Measurements from ENCODE around the gene ARID2. TPM values are rescaled to one million over a fixed set of nuclear protein-coding genes. Genes with fewer than 3 reads are reported as not detected.
A peak's percentile ranks its signal among the peaks of the same experiment; 100 is the strongest.

The ARID2 gene
- total RNA-seq, 2 experiments from 2014 or later: 27.7 to 28.3 TPM

DNA sequence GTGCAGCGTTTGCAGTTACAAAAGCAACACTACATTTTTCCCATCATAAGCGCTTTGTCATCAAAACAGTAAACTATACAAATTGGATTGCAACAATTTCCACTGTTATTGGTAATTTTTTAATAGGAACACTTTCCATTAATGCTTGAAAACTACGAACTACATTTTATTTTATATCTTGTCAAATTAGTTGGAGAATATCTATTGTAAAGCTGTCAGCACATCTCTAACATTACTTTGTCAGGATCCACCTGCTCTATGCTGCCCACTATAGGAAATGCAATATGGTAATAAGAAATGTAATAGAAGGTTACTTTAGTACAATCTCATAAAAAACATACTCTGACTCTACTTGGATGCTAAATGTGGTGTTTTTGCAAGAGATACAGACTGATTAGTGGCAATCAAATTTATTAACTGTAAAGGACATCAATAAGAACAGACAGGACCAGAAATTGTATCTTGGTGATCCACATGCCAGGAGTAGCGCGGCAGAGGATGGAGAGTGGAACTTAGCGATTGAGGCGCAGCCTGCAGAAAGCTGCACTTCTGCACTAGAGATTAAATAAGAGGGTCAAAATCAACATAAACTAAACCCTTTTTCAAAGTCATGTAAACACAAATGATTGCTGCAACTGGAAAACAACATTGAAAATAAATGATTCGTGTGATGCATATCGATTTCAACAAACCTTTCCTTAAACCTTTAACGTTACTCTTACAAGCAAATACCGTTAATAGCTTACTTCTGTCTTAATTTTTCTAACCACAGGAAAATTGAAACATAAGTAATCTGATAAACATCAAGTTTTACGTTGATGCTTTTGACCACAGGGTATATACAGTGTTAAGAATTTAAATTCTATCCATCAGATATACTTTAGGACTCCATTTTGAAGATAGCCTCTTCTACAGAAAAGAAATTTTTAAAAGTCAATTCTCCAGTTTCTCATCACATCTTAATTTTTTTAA lies 3.6 kb upstream of the ARID2 start:
- DNase-seq: peak; percentile 50
- peak overlapping the region; percentile 99 for H3K27ac Mint-ChIP-seq
- peaks cover 8% of the 10 kb centered on the region for H3K36me3 Mint-ChIP-seq (ENCODE audit: low read depth)
- CTCF ChIA-PET: interaction anchor here (0.6 to 8.9 kb wide), 20 partner anchors 9 to 1450 kb away, joined by 3 to 62 read pairs (median 4); partner anchors contain the start of gene SCAF11
- peak overlapping the region; percentile 95 for H3K4me3 Mint-ChIP-seq
- peaks cover 28% of the 10 kb centered on the region for H3K4me1 Mint-ChIP-seq (ENCODE audit: low read depth)
- intact Hi-C loops (cut with micrococcal nuclease): loop anchor here (1.0 to 10.0 kb wide), 12 partner anchors 71 to 1919 kb away; partner anchors contain the start of genes NELL2 and TWF1
- H3K9me3 Mint-ChIP-seq: no peaks in the 10 kb centered on the region
- no peaks in the 10 kb centered on the region for H3K27me3 Mint-ChIP-seq (ENCODE audit: low read depth)

GRCh38 chr12:45726603-45727300 lies 2.8 kb upstream of the ARID2 start:
- peaks cover 20% of the 10 kb centered on the region for H3K4me1 Mint-ChIP-seq (ENCODE audit: low read depth)
- H3K4me3 Mint-ChIP-seq: peak overlapping the region; percentile 95
- CTCF ChIA-PET: interaction anchor here (0.6 to 8.9 kb wide), 14 partner anchors 15 to 1449 kb away, joined by 3 to 62 read pairs (median 4); partner anchors contain the start of gene SCAF11

GRCh38 chr12:45727301-45727979 lies 2.1 kb upstream of the ARID2 start:
- Mint-ChIP-seq H3K27me3 (ENCODE audit: low read depth) (no peaks in the 10 kb centered on the region), H3K27ac (peak overlapping the region; percentile 99), H3K9me3 (no peaks in the 10 kb centered on the region), H3K4me3 (peak overlapping the region; percentile 95), H3K4me1 (ENCODE audit: low read depth) (peaks cover 18% of the 10 kb centered on the region), H3K36me3 (ENCODE audit: low read depth) (peaks cover 15% of the 10 kb centered on the region)
- CTCF ChIA-PET: interaction anchor here (0.8 to 8.9 kb wide), 8 partner anchors 8 to 263 kb away, joined by 3 to 62 read pairs (median 6); partner anchors contain the start of gene SCAF11
- DNase-seq: peak; percentile 93
- intact Hi-C loops (cut with micrococcal nuclease): loop anchor here (1.0 to 10.0 kb wide), 13 partner anchors 58 to 1920 kb away; partner anchors contain the start of genes NELL2, SLC38A1 and TWF1

More at GRCh38 chr12:45726603-45727300, 2.8 kb upstream of the ARID2 start:
- Mint-ChIP-seq H3K9me3 (no peaks in the 10 kb centered on the region), H3K27me3 (ENCODE audit: low read depth) (no peaks in the 10 kb centered on the region), H3K36me3 (ENCODE audit: low read depth) (peaks cover 10% of the 10 kb centered on the region), H3K27ac (peak overlapping the region; percentile 99)
- intact Hi-C loops (cut with micrococcal nuclease): loop anchor here (1.0 to 10.0 kb wide), 13 partner anchors 57 to 1919 kb away; partner anchors contain the start of genes NELL2, SLC38A1 and TWF1
- DNase-seq: peak; percentile 43

- Mint-ChIP-seq H3K27me3 (ENCODE audit: low read depth) (no peaks in the 10 kb centered on the region), H3K27ac (peak overlapping the region; percentile 99), H3K4me1 (ENCODE audit: low read depth) (peaks cover 15% of the 10 kb centered on the region), H3K9me3 (no peaks in the 10 kb centered on the region), H3K36me3 (ENCODE audit: low read depth) (peaks cover 17% of the 10 kb centered on the region), H3K4me3 (peak overlapping the region; percentile 95)
- DNase-seq: peak; percentile 44
- intact Hi-C loops (cut with micrococcal nuclease): loop anchor here (1.0 to 10.0 kb wide), 17 partner anchors 18 to 1921 kb away; partner anchors contain the start of genes NELL2, SCAF11, SLC38A1 and TWF1
- CTCF ChIA-PET: interaction anchor here (0.6 to 8.9 kb wide), 11 partner anchors 9 to 263 kb away, joined by 3 to 62 read pairs (median 4); partner anchors contain the start of gene SCAF11
These were observed 1.4 kb upstream of the ARID2 start for GRCh38 chr12:45727980-45728629.

GRCh38 chr12:45728630-45729232 lies 775 bp upstream of the ARID2 start:
- CTCF ChIA-PET: interaction anchor here (0.6 to 8.9 kb wide), 9 partner anchors 9 to 262 kb away, joined by 3 to 62 read pairs (median 3); partner anchors contain the start of gene SCAF11
- Mint-ChIP-seq H3K27ac (peak overlapping the region; percentile 99), H3K27me3 (ENCODE audit: low read depth) (no peaks in the 10 kb centered on the region), H3K36me3 (ENCODE audit: low read depth) (peaks cover 19% of the 10 kb centered on the region), H3K4me3 (peak overlapping the region; percentile 95), H3K4me1 (ENCODE audit: low read depth) (peaks cover 19% of the 10 kb centered on the region), H3K9me3 (no peaks in the 10 kb centered on the region)
- intact Hi-C loops (cut with micrococcal nuclease): loop anchor here (1.0 to 10.0 kb wide), 12 partner anchors 18 to 1921 kb away; partner anchors contain the start of genes NELL2, SCAF11 and TWF1
- DNase-seq: peak; percentile 96

DNA sequence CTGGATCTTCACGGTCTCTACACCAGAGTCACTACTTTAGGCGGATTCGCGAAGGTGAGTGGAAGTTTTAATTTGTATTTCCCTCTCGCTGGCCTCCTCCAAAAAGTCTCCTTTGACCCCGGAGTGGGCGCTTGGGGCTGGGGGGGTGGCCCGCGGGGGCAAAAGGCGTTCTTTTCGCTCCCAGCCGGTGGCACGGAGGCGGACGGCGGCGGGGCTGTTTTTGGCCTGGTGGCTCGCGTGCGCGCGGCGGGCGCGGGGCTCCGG lies 510 bp downstream of the ARID2 start:
- peaks cover 25% of the 10 kb centered on the region for H3K4me1 Mint-ChIP-seq (ENCODE audit: low read depth)
- H3K9me3 Mint-ChIP-seq: no peaks in the 10 kb centered on the region

GRCh38 chr12:45730348-45731189 lies 1.1 kb downstream of the ARID2 start:
- Mint-ChIP-seq H3K27me3 (ENCODE audit: low read depth) (no peaks in the 10 kb centered on the region), H3K4me3 (peak overlapping the region; percentile 95), H3K36me3 (ENCODE audit: low read depth) (peaks cover 24% of the 10 kb centered on the region), H3K4me1 (ENCODE audit: low read depth) (peaks cover 27% of the 10 kb centered on the region), H3K9me3 (no peaks in the 10 kb centered on the region), H3K27ac (peak overlapping the region; percentile 95)
- CTCF ChIA-PET: interaction anchor here (0.8 to 8.9 kb wide), 3 partner anchors 10 to 186 kb away, joined by 3 to 62 read pairs (median 6); no protein-coding TSS in a partner anchor
- peak; percentile 57 for DNase-seq
- intact Hi-C loops (cut with micrococcal nuclease): loop anchor here (1.0 kb wide), 1 partner anchor 10 kb away; no protein-coding TSS in a partner anchor

More for the DNA sequence above, 510 bp downstream of the ARID2 start:
- Mint-ChIP-seq H3K27me3 (ENCODE audit: low read depth) (no peaks in the 10 kb centered on the region), H3K27ac (peak overlapping the region; percentile 99), H3K36me3 (ENCODE audit: low read depth) (peaks cover 19% of the 10 kb centered on the region), H3K4me3 (peak overlapping the region; percentile 95)
- CTCF ChIA-PET: interaction anchor here (0.8 to 8.9 kb wide), 3 partner anchors 9 to 185 kb away, joined by 3 to 62 read pairs (median 6); no protein-coding TSS in a partner anchor
- DNase-seq: no peak
- intact Hi-C loops (cut with micrococcal nuclease): no loop called here

DNA sequence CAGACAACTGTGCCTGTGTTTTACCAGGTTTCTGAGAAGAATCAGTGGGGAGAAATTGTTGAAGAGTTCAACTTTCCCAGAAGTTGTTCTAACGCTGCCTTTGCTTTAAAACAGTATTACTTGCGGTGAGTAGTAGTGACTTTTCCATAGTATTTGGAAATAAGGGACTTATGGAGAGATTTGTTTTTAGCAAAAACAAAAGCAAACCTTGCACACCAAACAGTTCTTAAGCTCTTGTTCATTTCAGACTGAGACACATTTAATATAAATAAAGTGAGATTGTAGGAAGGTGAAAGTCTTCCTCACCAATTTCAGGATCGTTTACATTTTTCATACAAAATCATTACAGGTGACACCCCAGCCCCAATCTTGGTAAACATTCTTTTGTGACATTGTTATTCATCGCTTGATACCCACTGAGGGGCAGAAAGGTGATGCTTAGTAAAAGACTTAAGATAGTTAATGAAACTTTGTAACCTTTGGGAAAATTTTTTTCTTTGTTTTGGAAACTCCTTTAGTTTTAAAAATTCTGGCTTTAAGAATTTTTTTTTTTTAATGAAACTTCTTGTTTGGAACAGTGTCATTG lies 1.8 kb downstream of the ARID2 start:
- H3K36me3 Mint-ChIP-seq (ENCODE audit: low read depth): peaks cover 23% of the 10 kb centered on the region
- H3K27ac Mint-ChIP-seq: peak overlapping the region; percentile 95
- H3K27me3 Mint-ChIP-seq (ENCODE audit: low read depth): no peaks in the 10 kb centered on the region
- CTCF ChIA-PET: interaction anchor here (1.2 kb wide), 1 partner anchor 14 kb away, joined by 6 read pairs; no protein-coding TSS in a partner anchor
- intact Hi-C loops (cut with micrococcal nuclease): loop anchor here (1.0 kb wide), 1 partner anchor 9 kb away; no protein-coding TSS in a partner anchor
- peaks cover 30% of the 10 kb centered on the region for H3K4me1 Mint-ChIP-seq (ENCODE audit: low read depth)
- no peaks in the 10 kb centered on the region for H3K9me3 Mint-ChIP-seq
- peak overlapping the region; percentile 95 for H3K4me3 Mint-ChIP-seq
- DNase-seq: no peak

GRCh38 chr12:45732250-45732649 lies 2.7 kb downstream of the ARID2 start:
- Mint-ChIP-seq H3K4me3 (peak overlapping the region; percentile 68), H3K9me3 (peaks cover 3% of the 10 kb centered on the region), H3K36me3 (ENCODE audit: low read depth) (peaks cover 26% of the 10 kb centered on the region), H3K27ac (peak overlapping the region; percentile 86), H3K4me1 (ENCODE audit: low read depth) (peaks cover 36% of the 10 kb centered on the region), H3K27me3 (ENCODE audit: low read depth) (no peaks in the 10 kb centered on the region)
- no peak for DNase-seq
- intact Hi-C loops (cut with micrococcal nuclease): no loop called here
- CTCF ChIA-PET: interaction anchor here (0.7 to 2.3 kb wide), 3 partner anchors 14 to 392 kb away, joined by 3 to 8 read pairs (median 7); no protein-coding TSS in a partner anchor
